Calu3 (cell line): ENCODE data around the gene GTF2A1. TPM values are rescaled to one million over a fixed set of nuclear protein-coding genes. Genes with fewer than 3 reads are reported as not detected.

Source experiments
- BruUV-seq: library from RNA; stranded (reverse); fragments of 400-500 nt; replicated peaks from 2 replicates; lab custom pipeline; 2021; lab: Mats Ljungman, UMichigan
- CTCF ChIA-PET: fragments of 300-600 bp; sonication (Branson Sonifier 250); formaldehyde crosslinking; loops from one replicate; lab custom pipeline; 2022; ENCODE audit warnings: antibody characterized with exemption; lab: Charles Lee
- DNase-seq: peaks from one replicate; pipeline ENCODE4 v3.0.0; 2022
- H3K27ac Mint-ChIP-seq: one replicate; pipeline ENCODE4 v1.8.0; 2022; ENCODE audit warnings: mixed read lengths; ENCODE audit not compliant: unreplicated experiment
- H3K27me3 Mint-ChIP-seq: one replicate; pipeline ENCODE4 v1.8.0; 2022; ENCODE audit warnings: mixed read lengths; ENCODE audit not compliant: unreplicated experiment
- H3K36me3 Mint-ChIP-seq: one replicate; pipeline ENCODE4 v1.8.0; 2022; ENCODE audit warnings: mild to moderate bottlenecking, moderate library complexity, mixed read lengths; ENCODE audit not compliant: insufficient read depth, unreplicated experiment
- H3K4me1 Mint-ChIP-seq: one replicate; pipeline ENCODE4 v1.8.0; 2022; ENCODE audit warnings: mild to moderate bottlenecking, low read depth, mixed read lengths; ENCODE audit not compliant: unreplicated experiment
- H3K4me3 Mint-ChIP-seq: one replicate; pipeline ENCODE4 v1.8.0; 2022; ENCODE audit warnings: mild to moderate bottlenecking, low read depth, moderate library complexity, mixed read lengths; ENCODE audit not compliant: unreplicated experiment
- H3K9me3 Mint-ChIP-seq: one replicate; pipeline ENCODE4 v1.8.0; 2022; ENCODE audit warnings: low read depth, mixed read lengths; ENCODE audit not compliant: unreplicated experiment
- CTCF ChIP-seq: fragments of 200-600 bp; IDR thresholded peaks from one replicate; pipeline ENCODE4 v1.8.0; 2022; ENCODE audit warnings: antibody characterized with exemption; ENCODE audit not compliant: unreplicated experiment
- intact Hi-C: fragments of 100-400 bp; cut with micrococcal nuclease; formaldehyde crosslinking; loops from one replicate; pipeline ENCODE4 v1.10.0; 2022; ENCODE audit not compliant: unreplicated experiment
- total RNA-seq: library from RNA; stranded (reverse); gene quantifications from 2 replicates; pipeline ENCODE4 v1.2.3, GENCODE V29; 2022

The GTF2A1 gene
- total RNA-seq, 1 experiment from 2014 or later: 45.6 TPM

- no peak overlapping the region for H3K4me3 Mint-ChIP-seq
- no peaks in the 10 kb centered on the region for H3K9me3 Mint-ChIP-seq
- BruUV-seq: no TSS peak
- CTCF ChIA-PET: no interaction called here
- peak; percentile 17 for DNase-seq
- no peaks in the 10 kb centered on the region for H3K27me3 Mint-ChIP-seq
- intact Hi-C loops: loop anchor here (1.0 kb wide), 1 partner anchor 216 kb away; no protein-coding TSS in a partner anchor
- H3K36me3 Mint-ChIP-seq: peaks cover 17% of the 10 kb centered on the region
- no peaks in the 10 kb centered on the region for H3K4me1 Mint-ChIP-seq
- H3K27ac Mint-ChIP-seq: no peak overlapping the region
- no peak for TF ChIP-seq CTCF
Observed at GRCh38 chr14:81211844-81212243, 8.9 kb downstream of the GTF2A1 start.

- Mint-ChIP-seq H3K4me1 (no peaks in the 10 kb centered on the region), H3K4me3 (no peak overlapping the region), H3K9me3 (no peaks in the 10 kb centered on the region), H3K27ac (no peak overlapping the region), H3K27me3 (no peaks in the 10 kb centered on the region), H3K36me3 (peaks cover 14% of the 10 kb centered on the region)
- CTCF ChIA-PET: no interaction called here
- TF ChIP-seq CTCF: no peak
- intact Hi-C loops: no loop called here
- DNase-seq: no peak
- BruUV-seq: no TSS peak
Observed at GRCh38 chr14:81209167-81209836, 11.5 kb downstream of the GTF2A1 start.

GRCh38 chr14:81208489-81208888 lies 12.3 kb downstream of the GTF2A1 start:
- DNase-seq: no peak
- peaks cover 8% of the 10 kb centered on the region for H3K36me3 Mint-ChIP-seq
- CTCF ChIA-PET: no interaction called here

GRCh38 chr14:81206115-81206514 lies 14.6 kb downstream of the GTF2A1 start:
- H3K4me3 Mint-ChIP-seq: no peak overlapping the region
- no peaks in the 10 kb centered on the region for H3K27me3 Mint-ChIP-seq
- no peak for TF ChIP-seq CTCF

More at GRCh38 chr14:81208489-81208888, 12.3 kb downstream of the GTF2A1 start:
- Mint-ChIP-seq H3K4me1 (no peaks in the 10 kb centered on the region), H3K9me3 (no peaks in the 10 kb centered on the region), H3K27me3 (no peaks in the 10 kb centered on the region), H3K27ac (no peak overlapping the region), H3K4me3 (no peak overlapping the region)
- no TSS peak for BruUV-seq
- TF ChIP-seq CTCF: no peak
- intact Hi-C loops: no loop called here

More at GRCh38 chr14:81206115-81206514, 14.6 kb downstream of the GTF2A1 start:
- H3K9me3 Mint-ChIP-seq: no peaks in the 10 kb centered on the region
- no peaks in the 10 kb centered on the region for H3K4me1 Mint-ChIP-seq
- DNase-seq: no peak
- intact Hi-C loops: no loop called here
- H3K36me3 Mint-ChIP-seq: peaks cover 7% of the 10 kb centered on the region
- CTCF ChIA-PET: no interaction called here
- no peak overlapping the region for H3K27ac Mint-ChIP-seq
- no TSS peak for BruUV-seq
